Heart left ventricle (tissue), 16 donors: ENCODE results near the gene YEATS2. TPM values are rescaled to one million over a fixed set of nuclear protein-coding genes. Genes with fewer than 3 reads are reported as not detected.

Source experiments
- ATAC-seq, 4 donors: fragments of 200-7000 bp; cut with Tn5 transposase; one replicate each; pipeline ENCODE4 v1.9.1; 2020 to 2022; ENCODE audit warnings: moderate library complexity in 4 of 4, mild to moderate bottlenecking in 3 of 4, moderate number of reproducible peaks in 1 of 4
- DNase-seq, 5 donors: peaks; one replicate each; pipeline ENCODE4 v3.0.0-alpha.2; 2020
- H3K27ac ChIP-seq, 12 donors: fragments of 200-600 bp; sonication (generic) in 4 of 12; one replicate each; pipeline versions ENCODE4 v1.5.0 to v1.8.0; 2016 to 2022; ENCODE audit warnings: mild to moderate bottlenecking in 2 of 12
- H3K27me3 ChIP-seq, 9 donors: fragments of 200-600 bp; sonication (generic) in 2 of 9; one replicate each; pipeline versions ENCODE4 v1.5.1 to v1.8.0; 2016 to 2022; ENCODE audit warnings: mild to moderate bottlenecking in 3 of 9
- H3K36me3 ChIP-seq, 9 donors: fragments of 200-600 bp; sonication (generic) in 2 of 9; one replicate each; pipeline versions ENCODE4 v1.5.0 to v1.8.0; 2018 to 2022; ENCODE audit warnings: mild to moderate bottlenecking in 2 of 9
- H3K4me1 ChIP-seq, 12 donors: fragments of 200-600 bp; sonication (generic) in 4 of 12; one replicate each; pipeline versions ENCODE4 v1.5.0 to v1.8.0; 2016 to 2022; ENCODE audit warnings: mild to moderate bottlenecking in 3 of 12
- H3K4me3 ChIP-seq, 12 donors: fragments of 200-600 bp; sonication (generic) in 4 of 12; one replicate each; pipeline versions ENCODE4 v1.5.0 to v1.8.0; 2017 to 2022; ENCODE audit warnings: mild to moderate bottlenecking in 9 of 12, moderate library complexity in 4 of 12
- H3K9me3 ChIP-seq, 12 donors: fragments of 200-600 bp; sonication (generic) in 4 of 12; one replicate each; pipeline versions ENCODE4 v1.5.0 to v1.8.0; 2016 to 2022; ENCODE audit warnings: mild to moderate bottlenecking in 1 of 12
- CTCF ChIP-seq, 12 donors: fragments of 200-600 bp; sonication (generic) in 4 of 12; IDR thresholded peaks; one replicate each; pipeline versions ENCODE4 v1.5.0 to v1.8.0; 2018 to 2022; ENCODE audit warnings: antibody characterized with exemption in 12 of 12, mild to moderate bottlenecking in 5 of 12
- POLR2A ChIP-seq, 2 donors: fragments of 450-650 bp; IDR thresholded peaks; one replicate each; pipeline ENCODE4 v1.6.1; 2017; ENCODE audit warnings: antibody characterized with exemption in 2 of 2, mild to moderate bottlenecking in 2 of 2, moderate library complexity in 2 of 2
- WGBS, 4 donors: extraction: QIAGEN DNeasy Blood & Tissue Kit in 2 of 4; methylation state at CpG; one replicate each; pipeline versions ENCODE4 v1.1.5 to v1.1.7; 2013 to 2018; 5-methylcytosine and 5-hydroxymethylcytosine counted together
- intact Hi-C, 10 donors: fragments of 100-400 bp; cut with DNase I; formaldehyde crosslinking; loops; one replicate each; pipeline versions ENCODE4 v1.11.1 to v1.14.2; 2022
- polyA plus RNA-seq, 2 donors: library from polyadenylated mRNA; stranded (reverse); fragments of 200-250 nt; gene quantifications; one replicate each; pipeline ENCODE4 v1.2.3, GENCODE V29; 2013
- total RNA-seq, 9 donors: library from RNA; depleted of rRNA in 2 of 9; stranded (reverse); fragments of >200 nt in 2 of 9; fragmentation: NEBNext Ultra II Directional in 3 of 9; extraction: Animal tissue kit (Norgen Biotek cat#: 25700) in 3 of 9; gene quantifications; one replicate each; pipeline versions ENCODE4 v1.1.0 to v1.2.4, GENCODE V29; 2016 to 2023
- donor health status: ischemic (EF 13 %, LVEDD 7.1; RV severe dilation, severe dysfunction).
- donor health status: healthy with polysubstance abuse.
- donor health status: DM: no; HTN: yes; CAD: no.
- donor health status: DM: no; HTN: no; CAD: no.
- donor health status: ischemic (EF 25% LVEDD 6.9; RV normal size, moderate dysfunction).
- donor health status: ischemic (EF 25% LVEDD 5.7; RV mildly dilated, moderate dysfunction).
- donor health status: healthy.
- donor health status: DM: yes; HTN: yes; CAD: no.
- donor health status: ischemic (EF 35%, LVEDD 5.7; RV mildly dilated, moderate dysfunction).
- donor health status: nonischemic (EF 11% LVEDD 7.7; RV severe dilation, severe dysfunction).
- donor health status: DM: yes; HTN: yes; CAD: no.
- donor health status: PGD.
- donor health status: ischemic (EF 29% LVEDD 5.4; RV normal size, mild dysfunction).
- donor health status: nonischemic (EF 23%, LVEDD 6.1; RV moderate dilation, normal function).

The YEATS2 gene
- total and polyA plus RNA-seq, 11 donors = 3.2 to 21.2 (median 9.8) TPM

GRCh38 chr3:183809270-183809669, 111.7 kb downstream of the YEATS2 start:
- H3K9me3 ChIP-seq = no peaks in the 10 kb centered on the region
- H3K4me3 ChIP-seq = no peak overlapping the region
- 93 to 96% (median 94%) methylated on average over 5 of the region's 5 CpGs for WGBS, 4 donors
- ATAC-seq (no peak), DNase-seq (no peak)
- TF ChIP-seq POLR2A (IDR thresholded peaks at IDR 0.05) (no peak), CTCF (IDR thresholded peaks at IDR 0.05) (no peak)
- H3K36me3 ChIP-seq = peaks cover 3 to 93% (median 80%) of the 10 kb centered on the region in 9 donors
- no peaks in the 10 kb centered on the region for H3K27me3 ChIP-seq
- intact Hi-C loops = no loop called here
- H3K4me1 ChIP-seq = no peaks in the 10 kb centered on the region
- H3K27ac ChIP-seq = no peak overlapping the region

- intact Hi-C loops = no loop called here
- Histone ChIP-seq H3K9me3 (no peaks in the 10 kb centered on the region), H3K36me3 (peaks cover 3 to 85% (median 72%) of the 10 kb centered on the region in 9 donors), H3K4me3 (no peak overlapping the region), H3K4me1 (no peaks in the 10 kb centered on the region), H3K27me3 (no peaks in the 10 kb centered on the region), H3K27ac (no peak overlapping the region)
- ATAC-seq (no peak), DNase-seq (no peak)
- WGBS, 4 donors = 88 to 92% (median 91%) methylated on average over 24 of the region's 24 CpGs
- TF ChIP-seq POLR2A (IDR thresholded peaks at IDR 0.05) (no peak), CTCF (IDR thresholded peaks at IDR 0.05) (no peak)
Observed at GRCh38 chr3:183810643-183811594, 113.3 kb downstream of the YEATS2 start.

- intact Hi-C loops = no loop called here
- H3K36me3 ChIP-seq = peaks cover 3 to 85% (median 67%) of the 10 kb centered on the region in 9 donors
- no peaks in the 10 kb centered on the region for H3K27me3 ChIP-seq
- no peaks in the 10 kb centered on the region for H3K9me3 ChIP-seq
- DNase-seq (no peak), ATAC-seq (no peak)
- TF ChIP-seq POLR2A (IDR thresholded peaks at IDR 0.05) (no peak), CTCF (IDR thresholded peaks at IDR 0.05) (no peak)
- no peak overlapping the region for H3K4me3 ChIP-seq
- H3K27ac ChIP-seq = no peak overlapping the region
- no peaks in the 10 kb centered on the region for H3K4me1 ChIP-seq
- WGBS, 4 donors = 94 to 97% (median 95%) methylated on average over 11 of the region's 11 CpGs
Observed at GRCh38 chr3:183811638-183812037, 114.0 kb downstream of the YEATS2 start.

- Histone ChIP-seq H3K36me3 (peaks cover 0 to 76% (median 55%) of the 10 kb centered on the region in 9 donors), H3K27ac (no peak overlapping the region), H3K4me1 (no peaks in the 10 kb centered on the region), H3K4me3 (no peak overlapping the region), H3K27me3 (no peaks in the 10 kb centered on the region), H3K9me3 (no peaks in the 10 kb centered on the region)
- WGBS, 4 donors = 65 to 77% (median 72%) methylated on average over 8 of the region's 8 CpGs
- DNase-seq (no peak), ATAC-seq (peak in 2 of 4 donors; percentile 22 to 23)
- intact Hi-C loops = no loop called here
- TF ChIP-seq POLR2A (IDR thresholded peaks at IDR 0.05) = no peak
- no peak for TF ChIP-seq CTCF (IDR thresholded peaks at IDR 0.05)
Observed at GRCh38 chr3:183812761-183813445, 115.3 kb downstream of the YEATS2 start.
